AG09319 (cell line): Measurements from ENCODE around the gene SLC38A5.

Experiments
- DNase-seq: peaks from one replicate; pipeline ENCODE4 v3.0.0-alpha.2; 2010; ENCODE audit warnings: low read depth; ENCODE audit errors: extremely low read depth
- TF ChIP-seq, protein P1 (sequence below): IDR thresholded peaks from 2 replicates; pipeline ENCODE4 v1.5.1; 2011; ENCODE audit warnings: low read depth, mild to moderate bottlenecking, inconsistent platforms, low read length, moderate library complexity

The SLC38A5 gene

GRCh38 chrX:48470833-48471118 lies 716 bp upstream of the SLC38A5 start:
- no peak for DNase-seq

DNA sequence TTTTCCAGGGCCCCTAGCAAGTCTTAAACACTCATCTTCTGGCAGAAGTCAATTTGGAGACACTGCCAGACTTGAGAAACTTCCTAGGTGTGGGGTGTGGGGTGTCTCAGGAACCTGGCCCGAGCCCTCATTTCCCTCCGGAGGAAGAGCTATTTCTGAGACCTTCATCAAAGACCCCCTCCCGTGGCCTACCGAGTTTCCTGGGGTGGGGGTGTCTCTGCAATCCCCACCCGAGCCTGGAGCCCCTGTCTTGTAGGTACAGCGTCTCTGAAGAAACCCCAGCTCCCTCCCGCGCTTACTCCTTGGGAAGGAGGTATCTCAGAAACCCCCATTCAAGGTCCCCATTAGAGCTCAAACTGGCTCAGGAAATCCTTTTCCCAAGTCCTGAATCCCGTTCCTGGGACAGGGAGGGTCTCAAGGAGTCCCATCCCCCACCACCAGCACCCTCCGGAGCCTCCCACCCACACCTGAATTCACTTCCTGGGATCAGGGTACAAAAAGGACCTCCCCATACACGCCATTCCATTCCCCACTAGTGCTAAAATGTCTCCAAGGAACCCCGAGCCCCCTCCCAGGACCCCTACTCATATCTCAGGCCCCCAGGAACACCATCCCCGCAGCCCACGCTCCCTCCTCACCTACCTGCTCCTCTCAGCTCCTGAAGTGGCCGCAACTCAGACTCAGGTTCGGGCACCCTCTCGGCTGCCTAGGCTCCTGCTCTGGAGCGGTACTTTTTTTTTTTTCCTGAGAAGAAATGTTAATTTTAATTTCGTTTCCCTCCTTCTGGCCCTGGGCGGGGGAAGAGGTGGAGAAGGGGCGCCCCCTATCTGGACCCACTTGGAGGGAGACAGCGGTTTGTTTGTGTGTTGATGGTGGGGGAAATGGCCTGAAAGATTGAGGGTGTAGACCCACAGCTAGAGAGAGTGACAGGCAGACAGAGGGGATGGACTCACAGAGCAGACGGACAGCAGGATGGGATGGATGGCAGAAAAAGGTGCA lies 1.1 kb downstream of the SLC38A5 start:
- TF ChIP-seq, protein P1, sequence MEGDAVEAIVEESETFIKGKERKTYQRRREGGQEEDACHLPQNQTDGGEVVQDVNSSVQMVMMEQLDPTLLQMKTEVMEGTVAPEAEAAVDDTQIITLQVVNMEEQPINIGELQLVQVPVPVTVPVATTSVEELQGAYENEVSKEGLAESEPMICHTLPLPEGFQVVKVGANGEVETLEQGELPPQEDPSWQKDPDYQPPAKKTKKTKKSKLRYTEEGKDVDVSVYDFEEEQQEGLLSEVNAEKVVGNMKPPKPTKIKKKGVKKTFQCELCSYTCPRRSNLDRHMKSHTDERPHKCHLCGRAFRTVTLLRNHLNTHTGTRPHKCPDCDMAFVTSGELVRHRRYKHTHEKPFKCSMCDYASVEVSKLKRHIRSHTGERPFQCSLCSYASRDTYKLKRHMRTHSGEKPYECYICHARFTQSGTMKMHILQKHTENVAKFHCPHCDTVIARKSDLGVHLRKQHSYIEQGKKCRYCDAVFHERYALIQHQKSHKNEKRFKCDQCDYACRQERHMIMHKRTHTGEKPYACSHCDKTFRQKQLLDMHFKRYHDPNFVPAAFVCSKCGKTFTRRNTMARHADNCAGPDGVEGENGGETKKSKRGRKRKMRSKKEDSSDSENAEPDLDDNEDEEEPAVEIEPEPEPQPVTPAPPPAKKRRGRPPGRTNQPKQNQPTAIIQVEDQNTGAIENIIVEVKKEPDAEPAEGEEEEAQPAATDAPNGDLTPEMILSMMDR: peak; percentile 30
- DNase-seq: no peak

More at GRCh38 chrX:48470833-48471118, 716 bp upstream of the SLC38A5 start:
- TF ChIP-seq, protein P1: no peak

DNA sequence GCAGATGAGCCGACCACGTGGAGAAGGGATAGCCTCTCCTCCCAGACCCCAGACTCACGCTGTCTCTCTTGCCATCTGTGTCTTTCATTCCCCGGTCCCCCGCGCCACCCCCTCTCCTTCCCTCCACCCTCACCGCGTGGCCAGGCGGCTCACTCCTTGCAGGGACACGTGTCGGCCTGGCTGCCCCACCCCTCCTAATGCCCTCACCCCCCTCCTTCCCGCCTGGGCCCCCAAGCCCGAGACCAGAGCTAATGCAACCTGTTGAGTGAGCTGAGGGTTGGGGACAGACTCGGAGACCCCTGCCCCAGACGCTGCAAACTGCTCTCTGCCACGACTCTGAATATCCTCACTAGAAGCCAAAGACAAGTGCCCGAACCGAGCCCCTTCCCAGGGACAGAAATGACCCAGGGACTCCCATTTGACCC lies 1.8 kb downstream of the SLC38A5 start:
- no peak for DNase-seq
- TF ChIP-seq, protein P1: no peak

GRCh38 chrX:48467281-48467761 lies 2.7 kb downstream of the SLC38A5 start:
- TF ChIP-seq, protein P1: no peak
- DNase-seq: no peak

DNA sequence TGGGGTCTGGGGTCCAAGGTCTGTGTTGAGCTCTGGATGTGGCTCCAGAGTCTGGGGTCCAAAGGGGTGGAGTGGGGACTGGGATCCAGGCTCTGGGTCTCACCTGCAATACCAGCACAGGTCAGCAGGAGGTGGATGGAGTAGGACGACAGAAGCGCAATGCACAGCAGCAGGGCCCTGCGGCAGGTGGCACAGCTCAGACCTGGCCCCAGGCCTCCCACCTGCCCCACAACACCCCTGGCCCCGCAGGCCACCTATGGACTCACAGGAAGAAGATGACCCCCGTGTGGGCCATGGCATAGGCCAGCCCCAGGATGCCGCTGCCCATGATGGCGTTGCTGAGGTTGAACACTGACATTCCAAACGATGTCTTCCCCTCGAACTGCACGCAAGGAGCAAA lies 3.4 kb downstream of the SLC38A5 start:
- TF ChIP-seq, protein P1: no peak; the same call in none of the 2 replicates
- no peak for DNase-seq

- TF ChIP-seq, protein P1: no peak
- DNase-seq: peak; percentile 54
Observed at GRCh38 chrX:48465336-48465933, 4.6 kb downstream of the SLC38A5 start.

DNA sequence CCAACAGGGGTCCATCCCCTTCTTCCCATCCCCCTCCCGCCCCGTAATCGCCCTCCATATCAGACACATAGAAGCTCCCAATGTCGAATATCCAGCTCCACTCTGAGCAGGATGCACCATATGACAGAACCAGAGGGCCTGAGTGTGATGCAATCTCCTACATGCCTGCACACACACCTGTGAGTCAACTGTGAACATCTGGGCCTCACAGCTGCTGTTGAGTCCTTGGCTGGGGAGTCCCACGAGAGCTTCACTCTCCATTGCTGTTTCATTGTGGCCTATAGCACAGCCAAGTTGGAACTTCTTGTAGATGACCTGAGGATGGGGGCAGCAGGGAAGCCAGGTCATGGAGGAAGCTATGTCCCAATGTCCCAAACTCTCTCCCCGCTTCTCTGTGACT lies 8.2 kb downstream of the SLC38A5 start:
- TF ChIP-seq, protein P1: no peak
- DNase-seq: no peak
